ENCODE measurements around the gene SLC41A3. TPM values are rescaled to one million over a fixed set of nuclear protein-coding genes. Genes with fewer than 3 reads are reported as not detected.

SLC41A3 gene
- total RNA-seq, 1 donor from 2014 or later = 31.6 TPM

- H3K9me3 Mint-ChIP-seq (ENCODE audit: unreplicated experiment) = peaks cover 6% of the 10 kb centered on the region
- Histone ChIP-seq H3K27ac (ENCODE audit: low read depth, low read length) (no peak overlapping the region), H3K9ac (ENCODE audit: low read length) (no peak overlapping the region), H3K4me1 (ENCODE audit: insufficient read depth, low read length) (peaks cover 9% of the 10 kb centered on the region), H3K4me2 (ENCODE audit: low read length) (no peak overlapping the region), H2AFZ (ENCODE audit: low read depth, low read length) (no peak overlapping the region), H3K27me3 (ENCODE audit: insufficient read depth, low read length) (no peaks in the 10 kb centered on the region), H3K4me3 (ENCODE audit: insufficient read depth, low read depth, low read length) (no peak overlapping the region), H4K20me1 (ENCODE audit: insufficient read depth, low read length) (no peaks in the 10 kb centered on the region), H3K79me2 (ENCODE audit: insufficient read depth, low read length) (no peaks in the 10 kb centered on the region), H3K36me3 (ENCODE audit: insufficient read depth, low read length) (peaks cover 6% of the 10 kb centered on the region), H3K9me3 (ENCODE audit: insufficient read depth, low read depth, low read length) (no peaks in the 10 kb centered on the region)
- H3K4me3 Mint-ChIP-seq (ENCODE audit: unreplicated experiment) = peak overlapping the region; percentile 14
- DNase-seq (ENCODE audit: low read depth) = peak; percentile 72
- H3K4me1 Mint-ChIP-seq (ENCODE audit: low read depth, unreplicated experiment) = peaks cover 14% of the 10 kb centered on the region
- H3K27me3 Mint-ChIP-seq (ENCODE audit: low read depth, unreplicated experiment) = peaks cover 5% of the 10 kb centered on the region
- TF ChIP-seq, protein P1, sequence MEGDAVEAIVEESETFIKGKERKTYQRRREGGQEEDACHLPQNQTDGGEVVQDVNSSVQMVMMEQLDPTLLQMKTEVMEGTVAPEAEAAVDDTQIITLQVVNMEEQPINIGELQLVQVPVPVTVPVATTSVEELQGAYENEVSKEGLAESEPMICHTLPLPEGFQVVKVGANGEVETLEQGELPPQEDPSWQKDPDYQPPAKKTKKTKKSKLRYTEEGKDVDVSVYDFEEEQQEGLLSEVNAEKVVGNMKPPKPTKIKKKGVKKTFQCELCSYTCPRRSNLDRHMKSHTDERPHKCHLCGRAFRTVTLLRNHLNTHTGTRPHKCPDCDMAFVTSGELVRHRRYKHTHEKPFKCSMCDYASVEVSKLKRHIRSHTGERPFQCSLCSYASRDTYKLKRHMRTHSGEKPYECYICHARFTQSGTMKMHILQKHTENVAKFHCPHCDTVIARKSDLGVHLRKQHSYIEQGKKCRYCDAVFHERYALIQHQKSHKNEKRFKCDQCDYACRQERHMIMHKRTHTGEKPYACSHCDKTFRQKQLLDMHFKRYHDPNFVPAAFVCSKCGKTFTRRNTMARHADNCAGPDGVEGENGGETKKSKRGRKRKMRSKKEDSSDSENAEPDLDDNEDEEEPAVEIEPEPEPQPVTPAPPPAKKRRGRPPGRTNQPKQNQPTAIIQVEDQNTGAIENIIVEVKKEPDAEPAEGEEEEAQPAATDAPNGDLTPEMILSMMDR (IDR thresholded peaks at IDR 0.05; ENCODE audit: insufficient read depth, low read depth, low read length) = no peak
- no peak for TF ChIP-seq EZH2 (IDR thresholded peaks at IDR 0.05; ENCODE audit: insufficient read depth, low read length)
- H3K27ac Mint-ChIP-seq (ENCODE audit: unreplicated experiment) = no peak overlapping the region
- peak; percentile 32 for FAIRE-seq
- H3K36me3 Mint-ChIP-seq (ENCODE audit: low read depth, unreplicated experiment) = peaks cover 22% of the 10 kb centered on the region
Observed at GRCh38 chr3:126014252-126014651, 69.7 kb downstream of the SLC41A3 start.

DNA sequence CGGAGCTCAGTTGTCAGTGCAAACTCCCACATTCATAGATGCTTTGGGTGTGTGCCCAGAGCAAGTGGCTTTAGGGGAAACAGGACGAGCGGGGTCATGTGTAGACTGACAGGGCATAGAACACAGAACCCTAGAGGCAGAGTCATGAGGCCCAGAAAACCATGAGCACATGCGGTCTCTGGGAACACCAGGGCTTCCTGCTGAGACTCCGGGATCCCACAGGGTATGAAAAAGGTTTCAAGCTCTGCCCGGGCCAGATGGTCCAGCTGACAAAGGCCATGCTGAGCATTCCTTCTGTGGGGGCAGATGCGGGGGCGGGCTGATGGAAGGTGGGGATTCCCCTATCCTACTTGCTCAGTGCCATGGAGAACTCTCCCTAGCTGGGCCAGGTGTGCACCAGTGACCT is 70.2 kb downstream of the SLC41A3 start:
- peaks cover 4% of the 10 kb centered on the region for H3K27me3 Mint-ChIP-seq (ENCODE audit: low read depth, unreplicated experiment)
- H3K36me3 Mint-ChIP-seq (ENCODE audit: low read depth, unreplicated experiment) = peaks cover 20% of the 10 kb centered on the region

GRCh38 chr3:126009181-126009580 is 74.7 kb downstream of the SLC41A3 start:
- Mint-ChIP-seq H3K27ac (ENCODE audit: unreplicated experiment) (no peak overlapping the region), H3K9me3 (ENCODE audit: unreplicated experiment) (peaks cover 5% of the 10 kb centered on the region), H3K36me3 (ENCODE audit: low read depth, unreplicated experiment) (peaks cover 27% of the 10 kb centered on the region), H3K4me3 (ENCODE audit: unreplicated experiment) (no peak overlapping the region), H3K27me3 (ENCODE audit: low read depth, unreplicated experiment) (peaks cover 2% of the 10 kb centered on the region), H3K4me1 (ENCODE audit: low read depth, unreplicated experiment) (peaks cover 8% of the 10 kb centered on the region)
- Histone ChIP-seq H3K36me3 (ENCODE audit: insufficient read depth, low read length) (peaks cover 10% of the 10 kb centered on the region), H3K9me3 (ENCODE audit: insufficient read depth, low read depth, low read length) (no peaks in the 10 kb centered on the region), H3K9ac (ENCODE audit: low read length) (no peak overlapping the region), H3K4me3 (ENCODE audit: insufficient read depth, low read depth, low read length) (no peak overlapping the region), H3K4me1 (ENCODE audit: insufficient read depth, low read length) (peaks cover 7% of the 10 kb centered on the region), H3K79me2 (ENCODE audit: insufficient read depth, low read length) (no peaks in the 10 kb centered on the region), H4K20me1 (ENCODE audit: insufficient read depth, low read length) (no peaks in the 10 kb centered on the region), H2AFZ (ENCODE audit: low read depth, low read length) (no peak overlapping the region), H3K4me2 (ENCODE audit: low read length) (no peak overlapping the region), H3K27me3 (ENCODE audit: insufficient read depth, low read length) (no peaks in the 10 kb centered on the region), H3K27ac (ENCODE audit: low read depth, low read length) (no peak overlapping the region)
- FAIRE-seq (no peak), DNase-seq (ENCODE audit: low read depth) (no peak)
- TF ChIP-seq, protein P1 (IDR thresholded peaks at IDR 0.05; ENCODE audit: insufficient read depth, low read depth, low read length) = no peak
- no peak for TF ChIP-seq EZH2 (IDR thresholded peaks at IDR 0.05; ENCODE audit: insufficient read depth, low read length)

More for the DNA sequence above, 70.2 kb downstream of the SLC41A3 start:
- peaks cover 14% of the 10 kb centered on the region for H3K4me1 Mint-ChIP-seq (ENCODE audit: low read depth, unreplicated experiment)
- Histone ChIP-seq H3K27ac (ENCODE audit: low read depth, low read length) (no peak overlapping the region), H4K20me1 (ENCODE audit: insufficient read depth, low read length) (no peaks in the 10 kb centered on the region), H3K9me3 (ENCODE audit: insufficient read depth, low read depth, low read length) (no peaks in the 10 kb centered on the region), H3K79me2 (ENCODE audit: insufficient read depth, low read length) (no peaks in the 10 kb centered on the region), H3K9ac (ENCODE audit: low read length) (no peak overlapping the region), H3K4me1 (ENCODE audit: insufficient read depth, low read length) (peaks cover 9% of the 10 kb centered on the region), H3K4me3 (ENCODE audit: insufficient read depth, low read depth, low read length) (no peak overlapping the region), H3K27me3 (ENCODE audit: insufficient read depth, low read length) (no peaks in the 10 kb centered on the region), H3K4me2 (ENCODE audit: low read length) (no peak overlapping the region), H2AFZ (ENCODE audit: low read depth, low read length) (no peak overlapping the region), H3K36me3 (ENCODE audit: insufficient read depth, low read length) (peaks cover 6% of the 10 kb centered on the region)
- H3K4me3 Mint-ChIP-seq (ENCODE audit: unreplicated experiment) = no peak overlapping the region
- FAIRE-seq (no peak), DNase-seq (ENCODE audit: low read depth) (peak; percentile 12)
- H3K9me3 Mint-ChIP-seq (ENCODE audit: unreplicated experiment) = peaks cover 6% of the 10 kb centered on the region
- TF ChIP-seq EZH2 (IDR thresholded peaks at IDR 0.05; ENCODE audit: insufficient read depth, low read length) = no peak
- TF ChIP-seq, protein P1 (IDR thresholded peaks at IDR 0.05; ENCODE audit: insufficient read depth, low read depth, low read length) = no peak
- no peak overlapping the region for H3K27ac Mint-ChIP-seq (ENCODE audit: unreplicated experiment)
